Thyroid gland (tissue), 4 donors: ENCODE measurements around the gene CCDC122.

Experiments
- CTCF ChIP-seq, 6 experiments: fragments of 200-600 bp in 3 of 6; fragments of 450-650 bp in 3 of 6; sonication (generic) in 3 of 6; IDR thresholded peaks; one replicate each; pipeline ENCODE4 v1.5.1; 2016 to 2019; ENCODE audit warnings: antibody characterized with exemption in 6 of 6, mild to moderate bottlenecking in 2 of 6, inconsistent platforms in 1 of 6, moderate library complexity in 1 of 6
- POLR2A ChIP-seq, 2 donors: fragments of 450-650 bp; IDR thresholded peaks; one replicate each; pipeline ENCODE4 v1.6.1; 2017; ENCODE audit warnings: antibody characterized with exemption in 2 of 2, mild to moderate bottlenecking in 2 of 2, moderate library complexity in 1 of 2

- TF ChIP-seq CTCF (IDR thresholded peaks at IDR 0.05) (no peak), POLR2A (IDR thresholded peaks at IDR 0.05) (no peak)
Measured at GRCh38 chr13:43848001-43848649, 31.4 kb downstream of the CCDC122 start.
